GM12872 (cell line): ENCODE measurements around the gene TMEM270.

Source experiments
- CTCF ChIP-seq: IDR thresholded peaks from 3 replicates; pipeline ENCODE4 v1.5.1; 2011; ENCODE audit warnings: low read depth, mild to moderate bottlenecking, low read length, moderate library complexity; ENCODE audit not compliant: insufficient read depth

TMEM270 gene

GRCh38 chr7:73852500-73852899 is 8.5 kb upstream of the TMEM270 start:
- TF ChIP-seq CTCF, result no peak

- TF ChIP-seq CTCF, result no peak
Measured at GRCh38 chr7:73856941-73857340, 4.0 kb upstream of the TMEM270 start.

GRCh38 chr7:73858807-73859206 is 2.2 kb upstream of the TMEM270 start:
- TF ChIP-seq CTCF, result no peak

- TF ChIP-seq CTCF, result no peak
Measured at GRCh38 chr7:73861305-73861704, 346 bp downstream of the TMEM270 start.

- TF ChIP-seq CTCF, result no peak
Measured at GRCh38 chr7:73864981-73865711, 4.2 kb downstream of the TMEM270 start.

- TF ChIP-seq CTCF, result peak; percentile 66
Measured at GRCh38 chr7:73865738-73866445, 4.9 kb downstream of the TMEM270 start.

GRCh38 chr7:73866446-73866767 is 5.4 kb downstream of the TMEM270 start:
- TF ChIP-seq CTCF, result no peak
